RWPE2 (cell line): Measurements from ENCODE around the gene SHROOM1.

ENCODE experiments used
- ATAC-seq: fragments of 200-7000 bp; cut with Tn5 transposase; 3 replicates; pipeline ENCODE4 v1.9.1; 2021; ENCODE audit warnings: low read depth
- DNase-seq: peaks from one replicate; pipeline ENCODE4 v3.0.0-alpha.2; 2020; ENCODE audit warnings: low spot score
- H3K27ac ChIP-seq: fragments of 450-650 bp; 2 replicates; pipeline ENCODE4 v1.5.1; 2017; ENCODE audit warnings: mild to moderate bottlenecking; ENCODE audit not compliant: poor library complexity, severe bottlenecking
- H3K27me3 ChIP-seq: fragments of 250-450 bp; sonication (Bioruptor Pico); 2 replicates; pipeline ENCODE4 v1.5.1; 2021; ENCODE audit warnings: mild to moderate bottlenecking, moderate library complexity; ENCODE audit not compliant: insufficient read depth, poor library complexity, severe bottlenecking
- H3K36me3 ChIP-seq: fragments of 250-450 bp; sonication (Bioruptor Pico); 2 replicates; pipeline ENCODE4 v1.5.1; 2020; ENCODE audit warnings: low read depth, mild to moderate bottlenecking, moderate library complexity
- H3K4me1 ChIP-seq: fragments of 250-450 bp; sonication (Bioruptor Pico); 2 replicates; pipeline ENCODE4 v1.5.1; 2021; ENCODE audit warnings: mild to moderate bottlenecking, moderate library complexity; ENCODE audit not compliant: insufficient read depth, poor library complexity, severe bottlenecking
- H3K4me3 ChIP-seq: fragments of 250-450 bp; sonication (Bioruptor Pico); 2 replicates; pipeline ENCODE4 v1.5.1; 2021; ENCODE audit warnings: mild to moderate bottlenecking, moderate library complexity; ENCODE audit not compliant: severe bottlenecking
- H3K9me3 ChIP-seq: fragments of 250-450 bp; sonication (Bioruptor Pico); 2 replicates; pipeline ENCODE4 v1.5.1; 2021; ENCODE audit warnings: mild to moderate bottlenecking, moderate library complexity; ENCODE audit not compliant: severe bottlenecking
- TF ChIP-seq, protein P1 (sequence below): fragments of 450-650 bp; IDR thresholded peaks from one replicate; pipeline ENCODE4 v1.5.1; 2017; ENCODE audit warnings: mild to moderate bottlenecking, moderate library complexity; ENCODE audit not compliant: poor library complexity, severe bottlenecking

SHROOM1 gene

DNA sequence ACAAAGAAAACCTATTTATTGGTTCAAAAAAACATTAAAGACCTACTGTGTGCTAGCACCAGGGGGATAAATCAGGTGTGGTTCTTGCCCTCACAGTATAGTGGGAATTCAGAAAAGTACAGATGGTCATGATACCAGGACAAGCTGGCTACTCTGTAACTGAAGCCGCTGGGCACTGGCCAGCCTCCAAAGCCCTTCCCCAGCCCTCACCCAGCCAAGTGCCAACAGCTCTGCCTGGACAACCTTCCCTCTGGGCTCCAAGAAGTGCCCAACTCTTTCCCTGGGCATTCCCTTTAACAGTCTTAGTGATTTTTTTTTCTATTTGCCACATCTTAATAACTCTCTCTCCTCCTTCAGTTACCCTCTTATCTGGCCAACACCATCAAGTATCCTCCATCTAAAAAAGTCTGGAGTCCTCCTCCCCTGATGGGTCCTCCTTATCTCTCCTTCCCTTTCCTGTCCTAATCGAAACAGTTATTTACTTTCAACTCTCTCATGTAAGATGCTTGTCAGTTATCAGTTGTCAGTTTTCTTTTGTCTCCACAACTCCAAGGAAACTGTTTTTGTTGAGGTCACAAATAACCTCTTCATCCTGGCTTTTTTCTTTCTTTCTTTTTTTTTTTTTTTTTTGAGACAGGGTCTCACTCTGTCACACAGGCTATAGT is 40.1 kb downstream of the SHROOM1 start:
- Histone ChIP-seq H3K4me1 (no peaks in the 10 kb centered on the region), H3K27me3 (no peaks in the 10 kb centered on the region), H3K27ac (no peak overlapping the region), H3K36me3 (no peaks in the 10 kb centered on the region), H3K4me3 (no peak overlapping the region), H3K9me3 (no peaks in the 10 kb centered on the region)
- no peak for DNase-seq
- ATAC-seq, result no peak
- TF ChIP-seq, protein P1, sequence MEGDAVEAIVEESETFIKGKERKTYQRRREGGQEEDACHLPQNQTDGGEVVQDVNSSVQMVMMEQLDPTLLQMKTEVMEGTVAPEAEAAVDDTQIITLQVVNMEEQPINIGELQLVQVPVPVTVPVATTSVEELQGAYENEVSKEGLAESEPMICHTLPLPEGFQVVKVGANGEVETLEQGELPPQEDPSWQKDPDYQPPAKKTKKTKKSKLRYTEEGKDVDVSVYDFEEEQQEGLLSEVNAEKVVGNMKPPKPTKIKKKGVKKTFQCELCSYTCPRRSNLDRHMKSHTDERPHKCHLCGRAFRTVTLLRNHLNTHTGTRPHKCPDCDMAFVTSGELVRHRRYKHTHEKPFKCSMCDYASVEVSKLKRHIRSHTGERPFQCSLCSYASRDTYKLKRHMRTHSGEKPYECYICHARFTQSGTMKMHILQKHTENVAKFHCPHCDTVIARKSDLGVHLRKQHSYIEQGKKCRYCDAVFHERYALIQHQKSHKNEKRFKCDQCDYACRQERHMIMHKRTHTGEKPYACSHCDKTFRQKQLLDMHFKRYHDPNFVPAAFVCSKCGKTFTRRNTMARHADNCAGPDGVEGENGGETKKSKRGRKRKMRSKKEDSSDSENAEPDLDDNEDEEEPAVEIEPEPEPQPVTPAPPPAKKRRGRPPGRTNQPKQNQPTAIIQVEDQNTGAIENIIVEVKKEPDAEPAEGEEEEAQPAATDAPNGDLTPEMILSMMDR, result no peak

DNA sequence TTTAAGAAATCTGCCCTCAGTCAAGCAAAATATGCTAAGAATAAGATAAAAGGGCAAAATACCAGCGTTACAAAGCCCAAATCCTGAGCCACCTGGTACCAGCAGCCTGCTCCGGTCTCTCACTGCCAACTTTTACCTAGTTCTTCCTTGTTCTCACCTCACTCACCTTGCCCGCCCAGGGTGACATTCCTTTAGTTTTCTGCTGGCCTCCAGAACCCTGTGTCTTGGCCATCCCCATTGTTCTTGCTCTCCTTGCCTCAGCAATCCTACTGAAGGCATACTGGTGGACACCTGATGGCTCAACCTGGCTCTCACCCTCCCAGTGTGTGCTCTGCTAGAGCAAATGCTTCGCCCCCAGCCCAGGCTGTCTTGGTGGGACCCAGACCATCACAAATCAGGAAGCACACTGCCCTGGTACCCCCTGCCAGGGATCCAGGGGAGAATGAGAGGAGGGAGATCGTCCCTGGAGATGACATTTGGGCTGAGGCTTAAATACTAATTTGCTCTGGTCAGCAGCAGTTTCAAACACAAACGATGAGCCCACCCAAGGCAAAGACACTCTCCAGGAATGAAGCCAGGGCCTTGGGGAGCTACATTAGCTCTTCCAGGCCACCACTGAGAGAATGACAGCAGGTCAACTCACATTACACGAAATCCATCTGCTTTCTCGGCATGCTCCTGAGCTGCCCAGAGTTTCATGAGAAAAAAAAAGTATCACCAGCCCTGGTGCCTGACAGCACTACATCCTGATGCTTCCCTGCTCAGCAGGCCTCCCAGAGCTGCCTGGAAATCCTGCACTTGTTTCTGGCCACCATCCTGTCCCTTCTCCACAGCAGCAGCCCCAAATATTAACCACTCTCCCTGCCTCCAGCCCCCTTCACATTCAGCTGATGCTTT is 41.2 kb downstream of the SHROOM1 start:
- ATAC-seq (no peak), DNase-seq (no peak)
- Histone ChIP-seq H3K27ac (no peak overlapping the region), H3K36me3 (no peaks in the 10 kb centered on the region), H3K27me3 (no peaks in the 10 kb centered on the region), H3K9me3 (no peaks in the 10 kb centered on the region), H3K4me3 (no peak overlapping the region), H3K4me1 (no peaks in the 10 kb centered on the region)
- TF ChIP-seq, protein P1, result no peak

DNA sequence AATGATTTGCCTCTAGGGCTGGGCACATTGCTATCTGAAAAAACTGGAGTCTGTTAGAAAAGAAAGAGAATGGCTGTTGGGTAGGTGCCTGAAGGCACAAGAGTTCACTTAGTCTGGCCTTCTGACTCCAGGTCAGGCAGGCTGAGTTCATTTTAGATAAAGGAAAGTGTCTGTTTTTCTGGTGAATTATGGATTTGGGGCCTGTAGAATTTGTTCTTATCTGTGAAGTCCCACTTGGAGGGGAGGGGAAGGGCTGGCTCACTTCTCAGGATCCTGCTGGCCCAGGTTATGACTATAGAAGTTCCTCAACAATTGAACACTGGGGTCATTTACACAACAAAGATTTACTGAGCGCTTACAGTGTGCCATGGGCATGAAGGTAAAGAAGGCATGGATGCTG is 41.9 kb downstream of the SHROOM1 start:
- DNase-seq, result no peak
- TF ChIP-seq, protein P1, result no peak
- Histone ChIP-seq H3K36me3 (no peaks in the 10 kb centered on the region), H3K9me3 (no peaks in the 10 kb centered on the region), H3K4me3 (no peak overlapping the region), H3K27me3 (no peaks in the 10 kb centered on the region), H3K27ac (no peak overlapping the region), H3K4me1 (no peaks in the 10 kb centered on the region)
- no peak for ATAC-seq

DNA sequence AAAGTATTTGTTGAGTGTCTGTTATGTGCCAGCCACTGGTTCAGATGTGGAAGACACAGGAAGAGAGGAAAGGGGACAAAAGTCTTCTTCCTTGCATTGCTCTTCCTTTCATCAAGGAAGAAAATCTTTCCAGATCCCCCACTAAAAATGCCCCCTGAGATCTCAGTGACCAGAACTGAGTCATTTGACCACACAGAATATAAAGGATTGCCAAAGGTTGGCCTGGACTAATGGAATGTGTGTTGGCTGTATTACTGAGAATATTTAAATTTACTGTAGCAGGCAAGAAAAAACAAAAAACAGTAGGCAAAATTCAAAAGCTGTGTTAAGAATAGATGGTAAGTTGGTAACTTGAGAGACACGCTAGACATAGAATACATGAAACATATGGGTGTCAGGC is 43.4 kb downstream of the SHROOM1 start:
- DNase-seq, result no peak
- Histone ChIP-seq H3K4me1 (peaks cover 11% of the 10 kb centered on the region), H3K9me3 (no peaks in the 10 kb centered on the region), H3K27me3 (no peaks in the 10 kb centered on the region), H3K36me3 (no peaks in the 10 kb centered on the region), H3K27ac (no peak overlapping the region), H3K4me3 (no peak overlapping the region)
- no peak for ATAC-seq
- TF ChIP-seq, protein P1, result no peak
